Ishikawa (cell line): Measurements from ENCODE around the gene LILRA2.

Experiments
- CEBPB ChIP-seq: IDR thresholded peaks from 2 replicates; pipeline ENCODE4 v1.6.1; 2012
- EGR1 ChIP-seq: IDR thresholded peaks from 2 replicates; pipeline ENCODE4 v1.6.1; 2012
- EP300 ChIP-seq: IDR thresholded peaks from 2 replicates; pipeline ENCODE4 v1.6.1; 2012; ENCODE audit warnings: borderline replicate concordance
- FOXM1 ChIP-seq: IDR thresholded peaks from 2 replicates; pipeline ENCODE4 v1.6.1; 2012; ENCODE audit warnings: low read depth, borderline replicate concordance
- REST ChIP-seq: IDR thresholded peaks from 2 replicates; pipeline ENCODE4 v1.6.1; 2012; ENCODE audit warnings: low read depth, mild to moderate bottlenecking
- TCF12 ChIP-seq: IDR thresholded peaks from 2 replicates; pipeline ENCODE4 v1.6.1; 2012; ENCODE audit warnings: low read depth
- TEAD4 ChIP-seq: IDR thresholded peaks from 2 replicates; pipeline ENCODE4 v1.6.1; 2012
- YY1 ChIP-seq: IDR thresholded peaks from 2 replicates; pipeline ENCODE4 v1.6.1; 2012; ENCODE audit warnings: low read depth
- ZBTB7A ChIP-seq: IDR thresholded peaks from 2 replicates; pipeline ENCODE4 v1.6.1; 2012; ENCODE audit warnings: low read depth
- TF ChIP-seq, protein P1 (sequence below): IDR thresholded peaks from 2 replicates; pipeline ENCODE4 v1.6.1; 2012

GRCh38 chr19:54549224-54549623 is 24.4 kb upstream of the LILRA2 start:
- TF ChIP-seq EP300: no peak
- TF ChIP-seq, protein P1, sequence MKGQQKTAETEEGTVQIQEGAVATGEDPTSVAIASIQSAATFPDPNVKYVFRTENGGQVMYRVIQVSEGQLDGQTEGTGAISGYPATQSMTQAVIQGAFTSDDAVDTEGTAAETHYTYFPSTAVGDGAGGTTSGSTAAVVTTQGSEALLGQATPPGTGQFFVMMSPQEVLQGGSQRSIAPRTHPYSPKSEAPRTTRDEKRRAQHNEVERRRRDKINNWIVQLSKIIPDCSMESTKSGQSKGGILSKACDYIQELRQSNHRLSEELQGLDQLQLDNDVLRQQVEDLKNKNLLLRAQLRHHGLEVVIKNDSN: no peak
- no peak for TF ChIP-seq ZBTB7A
- no peak for TF ChIP-seq TCF12
- TF ChIP-seq REST: no peak
- no peak for TF ChIP-seq YY1
- TF ChIP-seq TEAD4: no peak
- TF ChIP-seq CEBPB: no peak
- no peak for TF ChIP-seq FOXM1
- no peak for TF ChIP-seq EGR1
